Measurements from ENCODE around the gene PSG2. TPM values are rescaled to one million over a fixed set of nuclear protein-coding genes. Genes with fewer than 3 reads are reported as not detected.
"Not testable (repeated sequence)": the region's sequence is repeated elsewhere in the genome, so short reads cannot be mapped to it uniquely, and the experiment has no call there.

The PSG2 gene
- polyA plus RNA-seq, 1 donor = not detected

- no CpG with 5 or more reads among the region's 4 CpGs for WGBS (ENCODE audit: insufficient coverage, low lambda C conversion rate)
- Histone ChIP-seq H3K4me1 (ENCODE audit: control insufficient read depth, insufficient read depth, low read length) (no peaks in the 10 kb centered on the region), H3K27ac (ENCODE audit: low read length) (no peak overlapping the region), H3K4me3 (ENCODE audit: low read length) (no peak overlapping the region), H3K9me3 (ENCODE audit: control insufficient read depth, low read depth, low read length) (no peaks in the 10 kb centered on the region), H3K27me3 (ENCODE audit: control insufficient read depth, insufficient read depth, low read length) (no peaks in the 10 kb centered on the region), H3K36me3 (ENCODE audit: control insufficient read depth, insufficient read depth, low read length) (no peaks in the 10 kb centered on the region)
- DNase-seq = no peak
Observed at GRCh38 chr19:43028866-43029265, 53.6 kb downstream of the PSG2 start.

DNA sequence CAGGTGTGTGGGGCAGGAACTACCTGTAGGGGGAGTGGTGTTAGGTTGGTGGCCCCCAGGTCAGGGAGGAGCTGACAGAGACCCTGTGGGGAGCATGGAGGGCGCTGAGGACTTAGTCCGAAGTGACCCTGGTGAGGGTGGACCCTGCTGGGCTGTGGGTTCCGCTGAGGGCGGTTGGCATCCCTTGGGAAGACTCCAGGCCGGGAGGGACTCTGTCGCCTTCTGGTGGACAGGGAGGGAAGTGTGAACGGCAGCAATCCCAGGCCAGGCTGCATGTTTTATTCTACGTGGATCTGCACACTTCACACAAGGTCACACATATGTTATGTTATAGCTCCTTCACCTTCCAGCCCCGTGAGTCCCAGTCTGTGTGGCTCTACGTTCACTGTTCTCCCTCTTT, 54.5 kb downstream of the PSG2 start:
- not testable (repeated sequence) for H3K27ac ChIP-seq (ENCODE audit: low read length); DNase-seq; H3K27me3 ChIP-seq (ENCODE audit: control insufficient read depth, insufficient read depth, low read length); H3K4me1 ChIP-seq (ENCODE audit: control insufficient read depth, insufficient read depth, low read length); H3K4me3 ChIP-seq (ENCODE audit: low read length); H3K9me3 ChIP-seq (ENCODE audit: control insufficient read depth, low read depth, low read length); H3K36me3 ChIP-seq (ENCODE audit: control insufficient read depth, insufficient read depth, low read length)
- no CpG with 5 or more reads among the region's 10 CpGs for WGBS (ENCODE audit: insufficient coverage, low lambda C conversion rate)

GRCh38 chr19:43027061-43027460, 55.4 kb downstream of the PSG2 start:
- not testable (repeated sequence) for H3K4me3 ChIP-seq (ENCODE audit: low read length); H3K36me3 ChIP-seq (ENCODE audit: control insufficient read depth, insufficient read depth, low read length); DNase-seq; H3K27me3 ChIP-seq (ENCODE audit: control insufficient read depth, insufficient read depth, low read length); H3K4me1 ChIP-seq (ENCODE audit: control insufficient read depth, insufficient read depth, low read length); H3K9me3 ChIP-seq (ENCODE audit: control insufficient read depth, low read depth, low read length); H3K27ac ChIP-seq (ENCODE audit: low read length)
- WGBS (ENCODE audit: insufficient coverage, low lambda C conversion rate) = no CpG with 5 or more reads among the region's 8 CpGs

DNA sequence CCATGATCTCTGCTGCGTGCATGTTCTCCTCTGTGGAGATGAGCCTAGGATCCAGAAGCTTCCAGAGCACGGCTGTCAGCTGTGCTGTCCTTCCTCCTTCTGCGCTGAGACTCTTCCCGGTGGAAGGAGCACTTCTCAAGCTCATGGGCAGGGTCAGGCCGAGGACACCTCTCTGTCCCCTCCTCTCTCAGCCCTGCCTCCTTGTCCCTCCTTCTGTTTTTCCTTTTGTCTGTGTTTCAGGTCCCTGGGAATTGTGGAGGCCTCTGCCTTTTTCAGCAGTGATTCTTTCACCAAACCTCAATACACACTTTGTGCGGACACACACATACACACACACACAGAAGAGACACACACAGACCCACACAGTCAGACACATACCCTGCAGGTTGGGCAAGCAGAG, 56.1 kb downstream of the PSG2 start, which contains the start of gene PSG11:
Gene PSG11, minus strand, starts transcription at position 101 of the 400 bp plus-strand sequence. Its CDS starts 97 bp downstream, at position 4.
- H3K27me3 ChIP-seq (ENCODE audit: control insufficient read depth, insufficient read depth, low read length); H3K4me1 ChIP-seq (ENCODE audit: control insufficient read depth, insufficient read depth, low read length); DNase-seq; H3K9me3 ChIP-seq (ENCODE audit: control insufficient read depth, low read depth, low read length); H3K27ac ChIP-seq (ENCODE audit: low read length); H3K4me3 ChIP-seq (ENCODE audit: low read length); H3K36me3 ChIP-seq (ENCODE audit: control insufficient read depth, insufficient read depth, low read length): not testable (repeated sequence)
- no CpG with 5 or more reads among the region's 6 CpGs for WGBS (ENCODE audit: insufficient coverage, low lambda C conversion rate)

- H3K4me1 ChIP-seq (ENCODE audit: control insufficient read depth, insufficient read depth, low read length); H3K27me3 ChIP-seq (ENCODE audit: control insufficient read depth, insufficient read depth, low read length); H3K9me3 ChIP-seq (ENCODE audit: control insufficient read depth, low read depth, low read length); H3K27ac ChIP-seq (ENCODE audit: low read length); DNase-seq; H3K36me3 ChIP-seq (ENCODE audit: control insufficient read depth, insufficient read depth, low read length); H3K4me3 ChIP-seq (ENCODE audit: low read length): not testable (repeated sequence)
- no CpG with 5 or more reads among the region's 4 CpGs for WGBS (ENCODE audit: insufficient coverage, low lambda C conversion rate)
Observed at GRCh38 chr19:43022098-43022497, 60.4 kb downstream of the PSG2 start.

DNA sequence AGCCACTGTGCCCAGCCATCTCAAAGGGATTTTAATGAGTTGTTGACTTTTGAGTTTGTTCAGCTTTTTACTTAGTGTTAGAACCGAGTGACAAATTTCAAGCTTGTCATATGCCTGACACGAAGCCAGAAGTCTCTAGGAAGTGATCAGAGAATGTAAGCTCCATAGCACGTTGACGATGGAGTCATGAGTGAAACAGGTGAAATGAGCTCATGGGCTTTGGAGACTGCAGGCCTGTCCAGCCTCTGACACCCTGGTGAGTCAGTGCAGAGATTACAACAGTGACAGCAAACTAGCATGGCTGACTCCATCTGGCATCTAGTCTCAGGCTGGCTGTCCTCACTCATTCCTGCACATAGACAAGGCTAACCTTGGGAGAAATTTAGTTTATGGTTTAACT, 60.9 kb downstream of the PSG2 start:
- not testable (repeated sequence) for H3K27me3 ChIP-seq (ENCODE audit: control insufficient read depth, insufficient read depth, low read length); H3K36me3 ChIP-seq (ENCODE audit: control insufficient read depth, insufficient read depth, low read length); H3K27ac ChIP-seq (ENCODE audit: low read length); H3K4me1 ChIP-seq (ENCODE audit: control insufficient read depth, insufficient read depth, low read length); DNase-seq; H3K4me3 ChIP-seq (ENCODE audit: low read length); H3K9me3 ChIP-seq (ENCODE audit: control insufficient read depth, low read depth, low read length)
- no CpG with 5 or more reads among the region's 4 CpGs for WGBS (ENCODE audit: insufficient coverage, low lambda C conversion rate)

DNA sequence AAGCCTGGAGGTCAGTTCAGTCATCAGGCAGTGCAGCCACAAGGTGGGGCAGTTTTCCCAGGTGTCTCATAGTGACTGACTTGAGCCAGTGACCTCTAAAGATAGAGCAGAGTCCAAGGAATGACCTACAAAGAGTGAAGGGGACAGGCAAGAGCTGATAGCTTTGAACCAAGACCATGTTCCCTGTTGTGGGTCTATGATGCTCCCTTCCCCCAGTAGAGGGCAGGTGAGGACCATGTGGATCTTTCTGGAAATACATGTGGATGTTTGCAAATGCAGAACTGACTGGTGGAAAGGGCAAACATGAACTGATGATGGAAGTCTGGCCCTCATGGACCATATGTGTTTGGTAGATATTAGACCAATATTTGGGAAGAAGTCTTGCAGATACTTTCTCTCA, 62.9 kb downstream of the PSG2 start:
- not testable (repeated sequence) for H3K27me3 ChIP-seq (ENCODE audit: control insufficient read depth, insufficient read depth, low read length); DNase-seq; H3K9me3 ChIP-seq (ENCODE audit: control insufficient read depth, low read depth, low read length); H3K4me1 ChIP-seq (ENCODE audit: control insufficient read depth, insufficient read depth, low read length); H3K36me3 ChIP-seq (ENCODE audit: control insufficient read depth, insufficient read depth, low read length); H3K27ac ChIP-seq (ENCODE audit: low read length); H3K4me3 ChIP-seq (ENCODE audit: low read length)

Other genes starting within 250 kb of the PSG2 start
- 0.06 TPM for gene PSG1, start 203.0 kb downstream of the PSG2 start, polyA plus RNA-seq
- not detected for gene PSG6, start 164.8 kb downstream of the PSG2 start, polyA plus RNA-seq
- not detected for gene PSG7, start 145.5 kb downstream of the PSG2 start, polyA plus RNA-seq
- gene PSG11, start 56.2 kb downstream of the PSG2 start, polyA plus RNA-seq = not detected
- not detected for gene PSG5, start 103.8 kb upstream of the PSG2 start, polyA plus RNA-seq
- not detected for gene PSG4, start 122.9 kb upstream of the PSG2 start, polyA plus RNA-seq
- not detected for gene PSG9, start 186.8 kb upstream of the PSG2 start, polyA plus RNA-seq